Stimulated activated CD8-positive, alpha-beta memory T cell treated with anti-CD3 and anti-CD28 coated beads, Interleukin-15, amount 100 ng/mL, for 24 hours (primary cell): ENCODE data around the gene PANK1.
A peak's percentile ranks its signal among the peaks of the same experiment; 100 is the strongest.

Source experiments
- DNase-seq: peaks from one replicate; pipeline ENCODE4 v3.0.0-alpha.2; 2020; ENCODE audit warnings: low read depth

The PANK1 gene

DNA sequence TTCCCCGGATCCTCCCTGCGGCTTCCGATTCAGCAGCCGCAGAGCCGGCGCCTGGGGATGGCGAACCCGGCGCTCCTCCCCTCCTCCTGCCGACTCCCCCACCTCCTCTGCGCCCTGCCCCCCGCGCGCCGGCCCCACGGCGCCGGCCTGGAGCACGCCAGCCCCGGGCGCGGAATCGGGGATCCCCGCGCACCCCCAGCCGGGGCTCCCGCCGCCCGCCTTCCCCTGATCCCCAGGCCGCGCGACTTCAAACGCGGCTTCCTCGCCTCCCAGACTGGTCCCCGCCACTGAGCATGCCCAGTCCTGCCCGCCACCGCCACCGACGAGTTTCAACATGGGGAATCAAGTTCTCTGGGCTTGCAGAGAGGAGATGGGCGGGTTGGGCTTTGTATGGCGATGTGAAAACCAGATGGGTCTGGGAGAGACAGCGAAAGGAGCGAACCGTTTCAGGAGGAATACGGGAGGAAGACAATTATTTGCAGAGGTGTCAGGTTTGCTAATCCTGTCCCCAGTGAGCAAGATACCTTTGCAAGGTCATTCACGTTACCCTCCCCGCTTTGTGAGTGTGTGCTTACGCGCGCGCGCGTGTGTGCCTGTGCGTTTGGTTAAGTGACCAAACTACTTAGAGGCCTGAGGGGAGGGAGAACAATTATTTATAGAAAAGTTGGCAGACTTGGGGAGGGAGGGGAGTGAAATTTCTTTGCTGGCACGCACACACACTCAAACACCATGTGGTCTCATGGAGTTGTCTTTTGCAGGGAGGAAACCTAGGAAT is at the start of gene PANK1:
TSS of gene PANK1 (minus strand) at position 276 of the 775 bp plus-strand sequence. CDS start 351 bp downstream, outside the sequence.
- DNase-seq: peak; percentile 41

DNA sequence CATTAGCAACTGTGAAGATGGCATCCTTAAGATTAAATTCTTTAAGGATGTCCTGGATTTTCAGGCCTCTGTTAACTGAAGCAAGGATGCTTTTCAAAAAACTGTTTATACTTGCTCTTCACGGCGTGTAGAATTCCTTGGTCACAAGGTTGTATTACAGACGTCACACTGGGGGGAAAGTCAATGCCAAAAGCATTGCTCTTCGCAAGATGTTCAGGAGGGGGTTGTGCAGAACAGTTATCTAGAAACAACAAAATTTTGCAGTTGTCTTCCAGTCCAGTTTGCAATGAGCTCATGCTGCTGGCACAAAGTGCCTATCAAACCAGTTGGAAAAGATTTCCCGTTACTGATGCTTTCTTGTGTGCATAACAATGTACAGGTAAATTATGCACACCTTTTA is 48.1 kb upstream of the PANK1 start:
- DNase-seq: no peak

DNA sequence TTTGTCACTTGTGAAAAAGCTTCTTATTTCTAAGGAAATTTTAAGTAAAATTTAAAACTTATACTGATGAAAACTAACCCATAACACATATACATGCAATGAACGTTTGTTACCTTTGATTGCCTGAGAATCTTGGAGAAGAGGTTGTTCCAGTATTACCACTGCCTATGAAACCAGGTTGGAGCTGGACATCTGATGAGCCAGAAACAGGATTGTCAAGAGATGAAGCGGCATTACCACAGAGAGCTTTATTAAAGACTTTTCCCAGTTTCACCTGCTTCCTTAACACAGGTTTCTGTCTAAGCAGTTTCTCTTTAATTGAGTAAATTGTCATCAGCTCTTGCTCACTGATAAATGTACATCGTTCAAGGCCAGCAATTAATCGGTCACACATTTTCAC is 47.4 kb upstream of the PANK1 start:
- DNase-seq: no peak

DNA sequence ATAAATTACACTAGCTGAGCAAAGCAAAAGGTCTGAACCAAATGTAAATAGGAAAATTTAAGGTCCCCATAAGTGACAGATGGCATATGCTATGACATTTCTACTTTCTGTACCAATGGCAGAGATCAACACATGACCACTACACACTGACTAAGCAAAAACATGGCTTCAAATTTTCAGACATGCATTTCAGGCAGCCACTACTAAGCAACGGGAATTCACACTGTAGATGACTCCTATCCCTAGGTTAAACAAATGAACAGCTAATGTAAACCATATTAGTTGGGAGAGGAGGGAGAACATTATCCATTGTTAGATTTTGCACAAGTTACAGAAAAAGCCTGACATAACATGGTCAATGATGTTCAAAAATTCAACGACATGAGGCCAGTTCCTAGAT is 45.0 kb upstream of the PANK1 start:
- no peak for DNase-seq

DNA sequence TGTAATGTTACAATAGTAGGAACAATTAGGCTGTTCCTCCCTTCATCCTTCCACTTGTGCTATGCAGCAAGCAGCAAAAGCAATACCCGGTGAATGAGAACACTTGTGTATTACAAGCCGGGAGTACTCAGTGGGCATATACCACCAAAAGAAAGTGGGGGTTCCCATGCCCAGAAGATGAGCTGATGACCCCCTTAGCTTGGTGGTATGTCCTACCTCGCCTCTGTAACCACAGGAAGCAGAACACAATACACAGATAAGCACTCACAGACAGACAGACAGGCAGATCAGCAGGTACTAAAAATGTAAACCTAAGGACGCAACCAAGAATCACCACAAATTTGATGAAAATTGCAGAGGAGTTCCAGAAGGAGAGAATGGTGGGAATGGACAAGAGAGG is 40.9 kb upstream of the PANK1 start:
- no peak for DNase-seq

DNA sequence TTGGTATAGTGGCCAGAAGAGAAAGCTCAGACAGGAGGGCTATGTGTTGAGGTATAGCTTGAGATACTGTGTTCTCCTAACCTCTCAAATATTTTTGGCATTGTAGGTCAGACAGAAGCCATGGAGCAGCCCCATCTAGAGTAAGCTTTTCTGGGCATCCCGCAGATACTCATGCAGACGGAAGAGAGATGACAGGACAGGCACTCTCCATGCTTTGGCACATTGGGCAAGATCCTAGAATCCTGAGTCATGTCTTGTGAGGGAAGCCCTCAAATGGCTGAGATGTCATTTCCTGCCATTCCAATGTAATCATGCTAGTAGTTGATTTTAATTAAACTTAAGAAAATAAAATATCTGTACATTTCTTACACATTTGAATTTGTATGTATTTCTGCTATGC is 39.6 kb upstream of the PANK1 start:
- no peak for DNase-seq

DNA sequence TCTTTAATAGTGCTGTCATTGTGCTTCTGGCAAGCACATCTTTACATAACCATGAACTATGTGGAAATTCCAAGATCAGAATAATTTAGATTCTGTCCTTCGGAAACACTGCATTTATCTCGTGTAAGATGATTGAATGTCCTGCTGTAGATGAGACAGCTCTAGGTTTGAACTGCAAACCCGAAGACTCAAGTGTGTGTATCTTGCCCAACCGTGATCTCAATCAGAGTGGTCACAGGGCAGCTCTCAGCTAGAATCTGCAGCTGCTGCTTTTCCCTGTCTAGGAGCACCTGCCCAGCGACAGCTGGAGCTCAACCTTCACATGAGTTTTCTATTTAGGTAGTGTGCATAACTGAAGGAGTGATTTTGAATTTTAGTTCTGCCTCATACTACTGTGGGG is 38.8 kb upstream of the PANK1 start:
- no peak for DNase-seq

DNA sequence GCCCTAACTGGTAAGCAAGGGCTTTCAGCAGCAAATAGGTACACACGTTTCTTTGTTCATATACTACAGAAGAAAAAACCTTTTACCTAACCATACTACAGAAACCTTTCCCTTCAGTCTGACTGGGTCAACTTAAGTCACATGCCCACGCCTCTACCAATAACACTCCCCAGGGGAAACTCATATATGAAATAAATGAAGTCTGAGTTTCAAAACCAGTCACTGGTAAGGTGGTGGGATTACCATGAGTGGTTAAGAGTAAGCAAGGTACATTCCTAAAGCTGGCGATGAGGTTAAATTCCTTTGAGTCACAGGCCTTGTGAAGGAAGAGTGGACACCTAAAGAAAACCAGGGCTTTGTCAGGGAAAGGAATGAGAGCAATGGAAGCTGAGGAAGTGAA is 34.9 kb upstream of the PANK1 start:
- no peak for DNase-seq

DNA sequence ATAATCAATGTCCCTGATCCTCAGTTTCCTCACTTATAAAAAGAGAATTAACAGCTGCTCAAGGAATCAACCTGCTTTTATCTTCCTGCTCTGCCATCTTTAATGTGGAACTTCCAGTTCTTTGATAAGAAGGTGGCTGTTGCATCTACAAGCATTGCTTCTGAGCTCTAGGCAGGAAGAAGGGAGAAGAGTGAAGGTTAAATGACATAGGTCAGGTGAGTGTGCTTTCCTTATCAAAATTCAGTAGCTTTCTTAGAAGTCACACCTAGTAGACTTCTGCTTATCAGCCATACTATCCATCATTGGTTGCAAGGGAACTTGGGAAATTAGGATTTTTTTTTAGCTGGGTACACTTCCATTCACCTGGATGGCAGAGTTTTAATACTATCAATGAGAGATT is 32.3 kb upstream of the PANK1 start:
- no peak for DNase-seq

DNA sequence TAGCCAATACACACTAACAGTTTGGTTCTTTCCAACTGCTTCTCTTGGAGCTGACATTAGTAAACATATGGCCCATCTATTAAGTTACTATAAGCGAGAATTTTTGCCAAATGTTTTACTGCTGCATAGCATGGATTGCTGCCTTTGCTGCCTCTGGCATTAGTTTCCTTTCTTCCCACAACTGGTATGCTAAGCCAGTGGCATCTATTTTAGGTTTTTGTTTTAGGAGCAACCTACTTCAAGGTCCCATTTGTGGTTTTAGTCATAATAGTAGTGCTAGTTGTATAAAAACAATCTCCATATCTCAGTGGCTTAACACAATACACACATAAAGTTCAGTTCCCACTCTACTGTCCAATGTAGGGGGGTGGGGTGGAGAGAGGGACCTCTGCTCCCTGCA is 25.9 kb upstream of the PANK1 start:
- DNase-seq: no peak

DNA sequence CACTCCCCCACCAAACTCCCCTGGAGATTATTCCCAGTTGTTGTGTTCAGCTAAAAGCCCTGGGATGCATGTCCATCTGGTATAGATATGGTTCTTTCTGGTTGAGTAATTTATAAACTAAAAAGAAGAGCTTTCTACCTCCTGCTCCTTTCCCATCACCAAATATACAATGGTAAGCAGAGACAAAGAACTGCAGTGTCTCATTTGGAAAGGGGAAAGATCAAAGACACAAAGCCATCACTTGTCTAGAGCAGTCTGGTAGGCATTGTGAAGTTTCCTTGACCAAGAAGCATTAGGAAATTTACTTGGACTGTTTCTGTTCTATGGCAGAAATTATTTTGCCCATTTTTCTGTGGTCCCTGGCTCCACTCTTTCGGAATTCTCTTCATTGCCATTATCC is 24.9 kb upstream of the PANK1 start:
- DNase-seq: no peak

DNA sequence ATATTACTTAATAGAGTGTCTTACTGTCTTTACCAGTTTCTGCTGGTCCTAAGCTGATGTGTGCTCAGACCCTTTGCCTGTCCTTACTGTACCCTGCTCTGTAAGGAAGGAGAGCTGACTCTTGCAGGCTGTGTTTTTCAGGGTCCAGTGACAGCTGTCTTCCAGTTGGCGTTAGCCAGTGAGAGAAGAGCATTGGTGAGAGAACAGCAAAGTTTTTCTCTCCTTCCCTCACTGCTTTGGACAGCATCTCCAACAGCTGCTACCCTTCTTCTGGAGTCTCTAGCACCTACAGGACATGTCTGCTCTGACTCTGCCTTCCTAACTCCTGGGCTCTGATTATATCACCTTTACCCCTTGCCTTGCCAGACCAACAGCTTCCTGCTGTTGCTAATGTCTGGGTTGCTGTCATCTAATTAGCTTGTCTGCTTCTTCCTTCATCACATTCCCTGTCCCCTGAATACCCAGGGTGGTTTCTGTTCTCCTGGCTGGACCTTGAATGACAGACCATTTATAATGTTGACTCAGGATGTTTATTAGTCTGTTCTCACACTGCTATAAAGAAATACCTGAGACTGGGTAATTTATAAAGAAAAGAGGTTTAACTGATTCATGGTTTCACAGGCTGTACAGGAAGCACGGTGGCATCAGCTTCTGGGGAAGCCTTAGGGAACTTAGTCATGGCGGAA is 23.5 kb upstream of the PANK1 start:
- no peak for DNase-seq

DNA sequence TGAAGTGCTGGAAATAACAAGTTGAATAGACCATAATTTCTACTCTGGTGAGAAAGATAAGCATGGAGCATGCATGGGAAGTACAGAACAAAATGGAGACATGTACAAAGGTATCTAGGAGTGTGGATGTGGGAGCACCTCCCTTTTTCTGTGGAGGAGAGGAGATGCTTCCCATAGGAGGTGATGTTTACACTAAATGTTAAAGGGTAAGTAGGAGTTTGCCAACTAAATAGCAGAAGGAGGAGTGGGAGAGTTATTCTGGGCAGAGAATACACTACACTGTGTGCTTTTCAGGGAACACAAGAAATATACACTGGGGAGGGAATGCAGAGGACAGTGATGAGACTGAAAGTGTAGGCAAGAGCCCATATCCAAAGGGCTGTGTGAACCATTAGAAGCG is 21.1 kb upstream of the PANK1 start:
- no peak for DNase-seq

DNA sequence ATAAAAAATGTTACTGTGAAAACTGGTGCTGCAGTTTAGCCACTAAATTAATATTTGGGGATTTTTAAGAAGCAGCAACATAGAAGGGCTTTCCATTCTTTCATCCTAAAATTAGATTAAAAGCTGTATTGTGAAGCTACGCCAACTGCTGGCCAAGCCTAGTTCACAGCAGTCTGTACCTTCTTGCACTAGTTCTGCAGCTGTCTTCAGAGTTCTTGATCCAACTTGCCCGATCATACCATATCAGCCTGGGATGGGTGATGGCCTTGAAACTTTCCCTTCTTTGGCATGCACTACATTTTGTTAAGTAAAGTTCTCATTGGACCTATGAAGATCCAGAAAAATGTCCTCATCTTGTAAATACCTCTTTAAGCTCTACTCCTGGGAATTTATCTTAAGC is 20.3 kb upstream of the PANK1 start:
- DNase-seq: no peak

DNA sequence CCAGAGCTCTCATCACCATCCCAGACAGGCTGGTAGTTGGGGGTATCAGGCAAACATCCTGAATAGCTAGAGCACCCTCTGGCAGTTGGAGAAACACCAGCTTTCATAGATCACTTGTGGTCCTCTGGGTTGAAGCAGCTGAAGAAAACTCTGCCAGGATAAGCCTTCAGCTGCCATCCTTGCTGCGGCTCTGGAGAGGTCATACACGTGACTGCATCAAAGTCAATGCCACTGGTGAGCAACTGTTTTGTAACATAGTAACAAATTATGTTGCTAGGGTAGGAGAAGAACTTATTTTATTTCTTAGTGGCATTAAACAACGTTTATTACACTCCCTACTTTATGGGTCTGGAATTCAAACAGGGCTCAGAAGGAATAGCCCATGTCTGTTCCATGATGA is 19.2 kb upstream of the PANK1 start:
- DNase-seq: no peak

DNA sequence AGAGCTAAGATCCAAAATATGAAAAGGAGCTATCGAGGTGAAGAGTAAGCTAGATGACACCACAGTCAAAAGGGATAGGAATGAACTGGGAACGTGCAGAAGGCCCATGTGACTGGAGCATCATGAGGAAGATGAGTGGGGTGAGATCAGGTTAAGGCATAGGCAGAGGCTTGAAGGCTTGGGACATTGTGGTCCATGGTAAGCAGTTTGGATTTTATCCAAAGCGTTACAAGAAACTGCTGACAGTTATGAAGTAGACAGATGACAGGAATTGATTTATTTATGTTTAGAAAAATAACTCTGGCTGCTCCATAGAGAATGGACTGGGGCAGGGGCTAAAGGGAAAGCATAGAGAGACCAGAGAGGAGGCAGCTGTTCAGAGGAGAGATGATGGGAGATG is 18.1 kb upstream of the PANK1 start:
- DNase-seq: no peak

DNA sequence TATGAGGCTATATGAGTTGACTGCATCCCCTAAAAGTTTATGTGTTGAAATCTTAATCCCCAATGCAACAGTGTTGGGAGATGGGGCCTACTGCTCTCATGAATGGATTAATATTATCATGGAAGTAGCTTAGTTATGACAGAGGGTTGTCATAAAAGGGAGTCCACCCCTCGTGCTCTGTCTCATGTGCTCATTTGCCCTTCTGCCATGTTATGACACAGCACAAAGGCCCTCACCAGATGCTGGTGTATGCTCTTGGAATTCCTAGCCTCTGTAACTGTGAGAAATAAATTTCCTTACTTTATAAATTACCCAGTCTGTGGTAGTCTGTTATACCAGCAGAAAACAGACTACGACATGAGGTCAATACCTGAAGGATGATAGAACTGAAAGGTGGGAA is 17.6 kb upstream of the PANK1 start:
- DNase-seq: no peak

DNA sequence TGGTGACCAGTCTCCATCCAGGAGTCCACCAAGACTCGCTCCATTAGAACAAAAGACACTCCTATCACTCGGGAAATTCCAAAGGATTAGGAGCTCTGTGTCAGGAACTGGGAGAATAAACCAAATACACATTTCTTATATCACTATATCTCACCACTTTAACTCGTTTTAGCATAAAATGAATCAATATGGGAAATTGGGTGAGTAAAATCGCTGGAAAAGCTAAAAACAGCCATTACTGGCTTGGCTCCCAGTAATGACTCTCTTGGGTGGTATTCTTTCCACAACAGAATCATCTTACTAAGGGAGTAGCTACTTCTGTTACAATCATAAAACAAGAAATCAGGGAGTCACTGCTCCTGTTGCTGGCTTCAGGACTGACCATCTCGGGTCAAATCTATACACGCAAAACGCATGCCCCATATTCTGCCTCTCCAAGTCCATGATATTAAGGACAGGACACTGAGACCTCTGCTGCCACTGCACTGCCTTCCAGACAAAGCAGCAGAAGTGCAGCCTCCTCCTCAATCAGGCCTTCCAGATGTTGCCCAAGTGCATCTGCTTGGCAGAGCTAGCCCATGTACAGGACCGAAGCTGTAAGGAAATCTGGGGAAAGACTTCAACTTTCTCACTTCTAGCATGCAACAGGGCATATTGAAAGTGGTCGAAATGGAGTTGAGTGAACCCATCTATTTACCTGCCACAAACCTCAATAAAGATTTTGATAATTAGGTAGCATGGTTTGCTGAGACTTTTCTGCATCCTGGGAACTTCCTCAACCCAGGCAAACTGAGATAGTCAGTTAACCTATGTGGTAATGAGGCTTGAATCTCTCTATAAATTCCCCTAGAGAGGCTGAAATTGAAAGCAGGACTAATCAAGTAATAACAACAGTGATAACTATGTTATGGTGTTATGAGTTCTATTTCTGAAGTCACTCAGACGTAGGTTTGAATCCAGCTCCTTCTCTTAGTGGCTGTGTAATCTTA is 14.4 kb upstream of the PANK1 start:
- no peak for DNase-seq

DNA sequence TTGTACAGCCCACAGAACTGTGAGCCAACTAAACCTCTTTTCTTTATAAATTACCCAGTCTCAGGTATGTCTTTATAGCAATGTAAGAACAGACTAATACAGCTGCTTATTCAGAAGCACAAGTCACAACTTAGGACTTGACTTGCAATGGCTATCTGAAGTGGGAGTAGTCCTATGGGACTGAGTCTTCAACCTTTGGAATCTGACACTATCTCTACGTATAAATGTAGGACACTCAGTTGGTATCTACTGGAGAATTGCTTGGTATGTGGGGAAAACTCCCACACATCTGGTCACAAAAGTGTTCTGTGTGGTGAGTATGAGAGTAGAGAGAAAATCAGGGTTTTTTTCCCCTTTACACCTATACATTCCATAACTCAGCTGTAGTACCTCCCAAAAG is 12.3 kb upstream of the PANK1 start:
- no peak for DNase-seq

DNA sequence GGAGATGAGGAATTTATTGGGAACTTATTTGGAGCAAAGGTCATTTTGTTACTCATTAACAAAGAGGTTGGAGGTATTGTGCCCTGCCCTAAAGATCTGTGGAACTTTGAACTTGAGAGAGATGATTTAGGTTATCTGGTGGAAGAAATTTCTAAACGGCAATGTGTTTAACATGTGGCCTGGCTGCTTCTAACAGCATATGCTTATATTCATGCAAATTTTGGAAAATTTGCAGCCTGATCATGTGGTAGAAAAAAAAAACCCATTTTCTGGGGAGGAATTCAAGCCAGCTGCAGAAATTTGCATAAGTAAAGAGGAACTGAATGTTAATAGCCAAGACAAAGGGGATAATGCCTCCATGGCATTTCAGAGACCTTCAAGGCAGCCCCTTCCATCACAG is 10.7 kb upstream of the PANK1 start:
- DNase-seq: no peak

DNA sequence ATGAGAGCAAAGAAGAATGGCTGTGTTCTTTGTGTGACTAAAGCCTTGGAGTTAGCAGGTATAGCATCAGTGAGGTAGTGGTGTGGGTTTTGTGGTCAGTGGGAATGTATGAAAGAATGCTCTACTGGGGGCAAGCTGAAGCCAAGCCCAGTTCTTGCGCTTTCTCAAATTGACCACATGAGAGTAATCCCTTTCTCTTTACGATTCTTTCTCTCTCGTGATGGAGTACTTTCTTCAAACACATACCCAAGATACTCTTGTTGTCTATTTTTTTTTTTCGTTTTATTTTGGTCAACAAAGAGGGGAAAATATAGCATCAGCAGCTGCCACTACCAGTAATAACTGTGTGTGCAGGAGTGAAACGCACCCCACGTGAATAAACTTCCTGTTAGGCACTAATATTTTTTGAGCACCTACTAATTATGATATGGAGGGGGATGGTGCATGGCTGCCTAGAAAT is 8.4 kb upstream of the PANK1 start:
- DNase-seq: no peak

DNA sequence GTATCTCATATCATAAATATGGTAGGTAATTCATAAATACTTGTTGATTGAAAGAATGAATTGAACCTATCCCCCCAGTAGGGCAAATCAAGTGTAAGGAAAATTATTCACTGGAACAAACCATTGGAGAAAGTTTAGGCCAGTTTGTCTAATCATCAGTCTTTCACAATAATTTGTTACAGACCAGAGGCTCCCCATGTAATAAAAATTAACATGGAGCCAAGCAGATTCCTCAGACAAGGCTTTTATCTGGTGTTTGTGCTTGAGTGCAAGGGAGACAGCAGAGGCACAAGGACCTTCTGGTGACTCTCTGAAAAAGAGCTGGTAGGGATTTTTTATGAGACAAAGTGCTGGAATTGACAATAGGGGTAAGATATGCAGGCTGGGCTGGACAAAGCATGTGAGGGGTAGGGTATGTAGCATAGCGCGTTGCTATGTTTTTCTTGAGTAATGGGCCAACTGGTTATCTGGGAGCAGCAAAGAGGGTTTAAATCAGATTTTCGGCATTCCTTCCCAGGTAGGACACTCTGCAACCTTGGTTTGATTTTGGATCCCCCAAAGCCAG is 7.8 kb upstream of the PANK1 start:
- no peak for DNase-seq
